ENCODE measurements around the gene PIR.

Gene PIR

GRCh38 chrX:15496824-15497223, 3.7 kb upstream of the PIR start:
- TF ChIP-seq CTCF (IDR thresholded peaks at IDR 0.05; ENCODE audit: borderline replicate concordance, insufficient read depth, low read depth, low read length), result no peak
- no peak overlapping the region for H3K4me3 ChIP-seq (ENCODE audit: low read depth, low read length)

GRCh38 chrX:15495801-15496200, 2.7 kb upstream of the PIR start:
- TF ChIP-seq CTCF (IDR thresholded peaks at IDR 0.05; ENCODE audit: borderline replicate concordance, insufficient read depth, low read depth, low read length), result no peak
- no peak overlapping the region for H3K4me3 ChIP-seq (ENCODE audit: low read depth, low read length)

- H3K4me3 ChIP-seq (ENCODE audit: low read depth, low read length), result peak overlapping the region; percentile 57
Observed at GRCh38 chrX:15492469-15492868, 664 bp downstream of the PIR start.

GRCh38 chrX:15483891-15484290, 9.2 kb downstream of the PIR start:
- no peak for TF ChIP-seq CTCF (IDR thresholded peaks at IDR 0.05; ENCODE audit: borderline replicate concordance, insufficient read depth, low read depth, low read length)
- no peak overlapping the region for H3K4me3 ChIP-seq (ENCODE audit: low read depth, low read length)

More at GRCh38 chrX:15492469-15492868, 664 bp downstream of the PIR start:
- no peak for TF ChIP-seq CTCF (IDR thresholded peaks at IDR 0.05; ENCODE audit: borderline replicate concordance, insufficient read depth, low read depth, low read length)

- H3K4me3 ChIP-seq (ENCODE audit: low read depth, low read length), result no peak overlapping the region
- no peak for TF ChIP-seq CTCF (IDR thresholded peaks at IDR 0.05; ENCODE audit: borderline replicate concordance, insufficient read depth, low read depth, low read length)
Observed at GRCh38 chrX:15475486-15475885, 17.6 kb downstream of the PIR start.

- TF ChIP-seq CTCF (IDR thresholded peaks at IDR 0.05; ENCODE audit: borderline replicate concordance, insufficient read depth, low read depth, low read length), result no peak
- no peak overlapping the region for H3K4me3 ChIP-seq (ENCODE audit: low read depth, low read length)
Observed at GRCh38 chrX:15475021-15475420, 18.1 kb downstream of the PIR start.

- no peak for TF ChIP-seq CTCF (IDR thresholded peaks at IDR 0.05; ENCODE audit: borderline replicate concordance, insufficient read depth, low read depth, low read length)
- no peak overlapping the region for H3K4me3 ChIP-seq (ENCODE audit: low read depth, low read length)
Observed at GRCh38 chrX:15474028-15474427, 19.1 kb downstream of the PIR start.
